NCI-H345 (cell line): Measurements from ENCODE around the gene PSD4.

Experiments used
- DNase-seq: peaks from one replicate; lab custom pipeline; 2025; lab: John Stamatoyannopoulos, UW

Gene PSD4

GRCh38 chr2:113173542-113174375, at the start of gene PSD4:
PSD4 (plus strand) TSS chr2:113173971; CDS start chr2:113182457, 8,486 bp downstream.
- DNase-seq, result no peak

- no peak for DNase-seq
These were observed 49.4 kb upstream of the PSD4 start for GRCh38 chr2:113124181-113124961.

- no peak for DNase-seq
These were observed 48.6 kb upstream of the PSD4 start for GRCh38 chr2:113124984-113125855.

GRCh38 chr2:113126845-113127645, 46.7 kb upstream of the PSD4 start, which contains the start of gene IL1RN:
IL1RN (plus strand) TSS chr2:113127598; CDS start chr2:113127625, 27 bp downstream.
- no peak for DNase-seq

GRCh38 chr2:113127646-113128570, 45.9 kb upstream of the PSD4 start:
- DNase-seq, result no peak

- DNase-seq, result no peak
These were observed 44.2 kb upstream of the PSD4 start for GRCh38 chr2:113129519-113130078.

DNA sequence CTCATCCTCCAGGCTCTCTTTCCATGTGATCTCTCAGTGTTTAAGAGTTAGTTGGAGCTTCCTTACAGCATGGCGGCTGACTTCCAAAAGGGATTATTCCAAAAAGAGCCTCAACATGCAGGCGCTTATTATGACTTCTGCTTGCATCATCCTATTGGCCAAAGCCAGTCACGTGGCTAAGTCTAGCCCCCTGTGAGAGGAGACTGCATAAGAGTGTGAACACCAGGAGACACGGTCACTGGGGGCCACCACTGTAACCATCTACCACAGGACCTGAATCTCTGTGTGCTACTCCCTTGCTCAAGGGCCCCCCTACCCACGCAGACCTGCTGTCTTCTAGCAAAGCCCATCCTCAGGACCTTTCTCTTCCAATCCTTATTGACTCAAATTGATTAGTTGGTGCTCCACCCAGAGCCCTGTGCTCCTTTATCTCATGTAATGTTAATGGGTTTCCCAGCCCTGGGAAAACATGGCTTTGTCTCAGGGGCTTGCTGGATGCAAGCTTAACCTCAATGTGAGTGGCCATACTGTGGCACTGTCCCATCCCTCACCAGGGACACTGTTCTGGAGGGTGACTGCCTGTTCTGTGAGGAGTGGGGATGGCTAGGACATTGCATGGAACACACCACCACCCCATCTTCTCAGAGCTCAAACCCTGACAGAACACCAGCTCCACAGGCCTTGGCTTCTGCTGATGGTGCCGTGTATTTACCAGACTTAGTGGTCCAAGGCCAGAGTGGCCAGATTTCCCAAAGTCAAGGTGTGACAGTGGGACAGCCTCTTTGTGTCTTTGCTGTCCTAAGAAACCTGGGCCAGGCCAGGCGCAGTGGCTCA, 42.2 kb upstream of the PSD4 start:
- DNase-seq, result no peak

- no peak for DNase-seq
These were observed 41.3 kb upstream of the PSD4 start for GRCh38 chr2:113132414-113133021.

DNA sequence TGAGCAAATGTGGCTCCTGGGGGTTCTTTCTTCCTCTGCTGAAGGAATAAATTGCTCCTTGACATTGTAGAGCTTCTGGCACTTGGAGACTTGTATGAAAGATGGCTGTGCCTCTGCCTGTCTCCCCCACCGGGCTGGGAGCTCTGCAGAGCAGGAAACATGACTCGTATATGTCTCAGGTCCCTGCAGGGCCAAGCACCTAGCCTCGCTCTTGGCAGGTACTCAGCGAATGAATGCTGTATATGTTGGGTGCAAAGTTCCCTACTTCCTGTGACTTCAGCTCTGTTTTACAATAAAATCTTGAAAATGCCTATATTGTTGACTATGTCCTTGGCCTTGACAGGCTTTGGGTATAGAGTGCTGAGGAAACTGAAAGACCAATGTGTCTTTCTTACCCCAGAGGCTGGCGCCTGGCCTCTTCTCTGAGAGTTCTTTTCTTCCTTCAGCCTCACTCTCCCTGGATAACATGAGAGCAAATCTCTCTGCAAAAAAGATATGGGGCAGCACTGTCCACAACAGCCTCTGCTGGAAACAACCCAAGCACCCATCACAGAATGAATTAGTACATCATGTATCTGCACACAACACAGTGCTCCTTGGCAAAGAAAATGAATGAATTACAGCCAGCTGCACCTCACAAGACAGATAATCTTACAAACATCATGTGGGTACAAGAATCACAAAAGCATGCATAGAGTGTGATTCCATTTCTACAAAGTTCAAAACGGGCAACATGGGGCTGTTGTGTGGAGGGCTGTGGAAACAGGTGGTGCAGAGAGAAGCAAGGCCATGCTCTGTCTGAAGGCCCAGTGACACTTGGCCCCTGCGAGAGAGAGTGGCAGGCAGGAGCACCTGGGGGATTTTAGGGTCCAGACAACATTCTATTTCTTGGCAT, 39.8 kb upstream of the PSD4 start:
- DNase-seq, result no peak

- no peak for DNase-seq
These were observed 39.1 kb upstream of the PSD4 start for GRCh38 chr2:113134717-113135116.

- no peak for DNase-seq
These were observed 38.5 kb upstream of the PSD4 start for GRCh38 chr2:113135317-113135716.

DNA sequence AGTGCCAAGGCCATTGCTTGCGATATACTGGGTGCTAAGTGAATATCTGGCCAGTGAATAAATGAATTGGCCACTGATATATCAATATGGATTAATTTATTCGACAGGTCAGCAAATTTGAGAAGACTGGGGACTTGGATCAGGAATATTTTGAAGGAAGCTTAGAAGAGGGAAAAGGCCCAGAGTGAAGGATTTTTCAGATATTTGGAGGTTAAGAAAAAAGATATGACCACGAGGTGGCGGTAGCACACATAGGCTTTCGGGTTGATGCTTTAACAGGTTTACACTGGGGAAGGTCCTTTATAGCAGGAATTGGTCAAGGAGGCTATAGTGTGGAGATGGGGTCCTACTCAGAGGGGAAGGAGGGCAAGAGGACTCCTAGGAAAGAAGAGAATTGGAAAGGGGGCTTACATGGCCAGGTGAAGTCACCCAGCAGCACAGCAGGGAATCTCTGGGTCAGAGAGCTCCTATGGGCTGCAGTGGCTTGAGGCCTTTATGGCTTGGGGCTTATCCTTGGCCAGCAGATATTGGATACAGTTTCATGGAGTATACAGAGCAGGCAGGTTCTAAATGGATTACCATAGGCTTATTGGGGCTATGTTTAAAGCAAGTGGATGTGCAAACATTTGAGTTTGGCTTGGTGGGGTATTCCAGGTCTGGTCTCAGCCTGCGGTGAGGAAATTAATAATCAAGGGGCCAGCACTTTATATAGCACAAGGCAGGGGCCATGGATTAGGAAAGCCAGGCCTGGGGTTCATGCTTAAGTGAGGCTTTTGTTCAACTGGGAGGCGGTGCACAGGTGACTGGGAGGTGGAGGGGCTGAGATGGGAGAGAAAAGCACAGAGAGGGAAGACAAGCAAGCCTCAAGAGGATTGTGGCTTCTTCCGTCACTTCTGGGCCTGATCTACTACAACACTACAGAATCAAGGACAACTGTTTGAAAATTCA, 36.7 kb upstream of the PSD4 start:
- peak; percentile 26 for DNase-seq

- DNase-seq, result no peak
These were observed 35.9 kb upstream of the PSD4 start for GRCh38 chr2:113137827-113138226.

DNA sequence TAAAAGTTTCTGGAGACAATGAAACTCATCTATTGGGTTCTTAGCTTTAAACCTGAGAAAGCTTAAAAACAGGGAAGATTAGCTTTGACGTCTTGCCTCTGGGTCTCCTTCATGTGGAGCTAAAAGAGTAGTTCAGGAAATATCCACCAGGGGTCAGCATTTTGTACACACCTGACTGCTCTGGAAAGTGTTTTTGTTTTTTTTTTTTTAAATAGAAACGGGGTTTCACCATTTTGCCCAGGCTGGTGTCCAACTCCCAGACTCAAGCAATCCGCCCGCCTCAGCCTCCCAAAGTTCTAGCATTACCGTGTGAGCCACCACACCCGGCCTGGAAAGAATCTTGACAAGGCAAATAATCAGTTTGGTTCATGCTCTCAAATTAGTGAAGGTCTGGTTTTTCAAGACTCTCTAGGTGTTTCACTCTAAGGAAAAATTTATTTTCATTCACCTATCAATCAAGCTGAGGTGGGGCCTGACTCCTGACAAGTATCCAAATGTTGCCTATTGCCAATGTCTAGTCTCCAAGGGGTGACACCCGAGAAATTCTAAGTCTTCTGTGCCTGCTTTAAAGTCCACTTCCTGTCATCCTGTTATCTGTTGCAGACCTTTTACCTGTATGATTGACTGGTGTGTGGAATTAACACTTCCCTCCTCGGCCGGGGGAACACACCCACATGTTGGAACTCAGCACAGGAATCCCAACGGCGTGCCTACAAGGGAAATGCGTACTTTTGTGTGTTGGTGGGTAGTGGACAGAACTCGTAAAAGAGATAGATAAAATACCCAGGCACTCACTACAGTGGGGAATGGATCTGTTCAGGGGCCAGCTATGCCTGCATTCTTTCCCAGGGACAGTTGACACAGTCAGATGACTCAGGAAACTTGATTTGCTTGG, 35.1 kb upstream of the PSD4 start:
- peak; percentile 62 for DNase-seq

DNA sequence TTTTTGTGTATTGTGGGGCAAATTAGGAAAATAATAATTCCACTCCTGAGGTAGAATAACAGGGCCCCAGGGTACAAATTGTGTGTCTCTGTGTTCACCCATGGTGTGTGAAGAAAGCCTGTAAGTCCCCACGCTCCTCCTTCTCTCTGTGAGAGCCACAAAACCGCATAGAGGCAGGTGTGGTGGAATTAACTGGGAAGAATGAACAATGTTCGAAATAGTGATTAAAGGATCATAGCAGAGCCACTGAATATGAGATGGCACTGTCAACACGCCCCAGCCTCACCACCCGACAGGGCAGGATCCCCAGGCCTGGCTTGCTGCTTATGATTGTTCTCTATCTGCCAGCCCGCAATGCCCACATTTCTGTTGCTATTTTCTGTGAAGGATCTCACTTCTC, 32.3 kb upstream of the PSD4 start:
- DNase-seq, result no peak
